Measurements from ENCODE around the gene PCSK7. TPM values are rescaled to one million over a fixed set of nuclear protein-coding genes. Genes with fewer than 3 reads are reported as not detected.

The PCSK7 gene
- total RNA-seq, 1 experiment from 2014 or later, result 43.6 TPM

GRCh38 chr11:117219001-117219400 is 12.9 kb downstream of the PCSK7 start:
- H3K27me3 ChIP-seq (ENCODE audit: low read length), result no peaks in the 10 kb centered on the region
- ATAC-seq (no peak), DNase-seq (no peak)
- H3K4me1 ChIP-seq (ENCODE audit: insufficient read depth, low read length), result peaks cover 14% of the 10 kb centered on the region
- no peaks in the 10 kb centered on the region for H3K79me2 ChIP-seq (ENCODE audit: low read length)
- H3K9me3 ChIP-seq (ENCODE audit: low read length), result no peaks in the 10 kb centered on the region
- peaks cover 6% of the 10 kb centered on the region for H3F3A ChIP-seq (ENCODE audit: low read length, unreplicated experiment)
- no peaks in the 10 kb centered on the region for H3K9me2 ChIP-seq (replicated peaks; ENCODE audit: low read length)
- no peak for TF ChIP-seq CTCF (conservative IDR thresholded peaks at IDR 0.05; ENCODE audit: low read depth, low read length)
- no peak for TF ChIP-seq EZH2 (IDR thresholded peaks at IDR 0.05; ENCODE audit: low read length, unreplicated experiment)
- TF ChIP-seq EZH2phosphoT487 (IDR thresholded peaks at IDR 0.05; ENCODE audit: borderline replicate concordance, low read length), result no peak
- peaks cover 47% of the 10 kb centered on the region; the same call in 1 of the 2 replicates for H3K36me3 ChIP-seq (ENCODE audit: low read depth, low read length)
- no peak overlapping the region for H3K4me2 ChIP-seq (ENCODE audit: low read length)
- H3K27ac ChIP-seq (ENCODE audit: low read length), result no peak overlapping the region
- CTCF ChIA-PET, result no interaction called here
- intact Hi-C loops (cut with micrococcal nuclease), result no loop called here
- H2AFZ ChIP-seq (ENCODE audit: low read length), result no peak overlapping the region
- H3K9ac ChIP-seq (ENCODE audit: low read length), result no peak overlapping the region
- BruUV-seq (replicated peaks), result no TSS peak
- no peak overlapping the region for H3K4me3 ChIP-seq (ENCODE audit: low read length)
- no peaks in the 10 kb centered on the region for H4K20me1 ChIP-seq (ENCODE audit: low read length)
- POLR2A ChIA-PET (ENCODE audit: unreplicated experiment), result no interaction called here

GRCh38 chr11:117218133-117218915 is 13.5 kb downstream of the PCSK7 start:
- Histone ChIP-seq H2AFZ (ENCODE audit: low read length) (no peak overlapping the region), H3K4me1 (ENCODE audit: insufficient read depth, low read length) (peaks cover 14% of the 10 kb centered on the region), H3F3A (ENCODE audit: low read length, unreplicated experiment) (peaks cover 6% of the 10 kb centered on the region), H3K27me3 (ENCODE audit: low read length) (no peaks in the 10 kb centered on the region), H4K20me1 (ENCODE audit: low read length) (no peaks in the 10 kb centered on the region), H3K4me2 (ENCODE audit: low read length) (no peak overlapping the region), H3K36me3 (ENCODE audit: low read depth, low read length) (peaks cover 40% of the 10 kb centered on the region; the same call in 1 of the 2 replicates), H3K9ac (ENCODE audit: low read length) (no peak overlapping the region), H3K79me2 (ENCODE audit: low read length) (no peaks in the 10 kb centered on the region), H3K9me2 (replicated peaks; ENCODE audit: low read length) (no peaks in the 10 kb centered on the region), H3K4me3 (ENCODE audit: low read length) (no peak overlapping the region), H3K27ac (ENCODE audit: low read length) (no peak overlapping the region), H3K9me3 (ENCODE audit: low read length) (no peaks in the 10 kb centered on the region)
- DNase-seq (no peak), ATAC-seq (no peak)
- intact Hi-C loops (cut with micrococcal nuclease), result no loop called here
- BruUV-seq (replicated peaks), result no TSS peak
- no peak for TF ChIP-seq EZH2 (IDR thresholded peaks at IDR 0.05; ENCODE audit: low read length, unreplicated experiment)
- no peak for TF ChIP-seq EZH2phosphoT487 (IDR thresholded peaks at IDR 0.05; ENCODE audit: borderline replicate concordance, low read length)
- TF ChIP-seq CTCF (conservative IDR thresholded peaks at IDR 0.05; ENCODE audit: low read depth, low read length), result no peak
- CTCF ChIA-PET, result no interaction called here
- POLR2A ChIA-PET (ENCODE audit: unreplicated experiment), result no interaction called here
